GM23338 (cell line): Measurements from ENCODE around the gene ATG9B. TPM values are rescaled to one million over a fixed set of nuclear protein-coding genes. Genes with fewer than 3 reads are reported as not detected.

Source experiments
- ATAC-seq: fragments of 200-7000 bp; cut with Tn5 transposase; 3 replicates; pipeline ENCODE4 v1.9.1; 2020
- DNase-seq: peaks from one replicate; pipeline ENCODE4 v3.0.0-alpha.2; 2015; ENCODE audit warnings: low spot score
- H2AFZ ChIP-seq: fragments of 200-600 bp; sonication (generic); 2 replicates; pipeline ENCODE4 v1.8.0; 2016; ENCODE audit warnings: antibody characterized with exemption, mild to moderate bottlenecking, moderate library complexity
- H3F3A ChIP-seq: fragments of 200-600 bp; sonication (generic); replicated peaks from 2 replicates; pipeline ENCODE4 v1.8.0; 2017; ENCODE audit warnings: antibody characterized with exemption, mixed run types, low read depth
- H3K27ac ChIP-seq: fragments of 200-600 bp; sonication (generic); 2 replicates; pipeline ENCODE4 v1.6.1; 2016; ENCODE audit warnings: low read depth
- H3K27me3 ChIP-seq: fragments of 200-600 bp; sonication (generic); 2 replicates; pipeline ENCODE4 v1.8.0; 2016; ENCODE audit warnings: mild to moderate bottlenecking, mixed run types, moderate library complexity; ENCODE audit not compliant: insufficient read depth
- H3K36me3 ChIP-seq: fragments of 200-600 bp; sonication (generic); 2 replicates; pipeline ENCODE4 v1.8.0; 2016; ENCODE audit warnings: mild to moderate bottlenecking; ENCODE audit not compliant: insufficient read depth
- H3K4me1 ChIP-seq: fragments of 200-600 bp; sonication (generic); 2 replicates; pipeline ENCODE4 v1.8.0; 2016; ENCODE audit warnings: mild to moderate bottlenecking, moderate library complexity; ENCODE audit not compliant: insufficient read depth
- H3K4me2 ChIP-seq: fragments of 200-600 bp; sonication (generic); 2 replicates; pipeline ENCODE4 v1.7.1; 2017; ENCODE audit warnings: mixed run types
- H3K4me3 ChIP-seq: fragments of 200-600 bp; sonication (generic); 2 replicates; pipeline ENCODE4 v1.6.1; 2016; ENCODE audit warnings: mixed run types
- H3K79me2 ChIP-seq: fragments of 200-600 bp; sonication (generic); replicated peaks from 2 replicates; pipeline ENCODE4 v1.8.0; 2017; ENCODE audit warnings: mild to moderate bottlenecking; ENCODE audit not compliant: insufficient read depth
- H3K9me2 ChIP-seq: fragments of 200-600 bp; sonication (generic); 2 replicates; pipeline ENCODE4 v1.8.0; 2017; ENCODE audit not compliant: insufficient read depth
- H4K20me1 ChIP-seq: fragments of 200-600 bp; sonication (generic); replicated peaks from 2 replicates; pipeline ENCODE4 v1.8.0; 2017; ENCODE audit warnings: mild to moderate bottlenecking; ENCODE audit not compliant: insufficient read depth
- H3K27ac Mint-ChIP-seq: 2 replicates; pipeline ENCODE4 v1.8.0; 2020; ENCODE audit warnings: inconsistent platforms, mild to moderate bottlenecking, moderate library complexity, mixed read lengths
- H3K27me3 Mint-ChIP-seq: 3 replicates; pipeline ENCODE4 v1.8.0; 2022; ENCODE audit warnings: low read depth, mild to moderate bottlenecking, moderate library complexity, mixed read lengths, inconsistent platforms; ENCODE audit not compliant: insufficient read depth, poor library complexity
- H3K36me3 Mint-ChIP-seq: 3 replicates; pipeline ENCODE4 v1.8.0; 2021; ENCODE audit warnings: low read depth, mild to moderate bottlenecking, inconsistent platforms, moderate library complexity, mixed read lengths
- H3K4me1 Mint-ChIP-seq: 3 replicates; pipeline ENCODE4 v1.8.0; 2020; ENCODE audit warnings: mild to moderate bottlenecking, inconsistent platforms, mixed read lengths
- H3K4me3 Mint-ChIP-seq: 3 replicates; pipeline ENCODE4 v1.8.0; 2021; ENCODE audit warnings: moderate library complexity, mild to moderate bottlenecking, inconsistent platforms, mixed read lengths
- H3K9me3 Mint-ChIP-seq: 3 replicates; pipeline ENCODE4 v1.8.0; 2020; ENCODE audit warnings: moderate library complexity, mild to moderate bottlenecking, inconsistent platforms, mixed read lengths
- EZH2 ChIP-seq: fragments of 200-600 bp; sonication (generic); IDR thresholded peaks from one replicate; pipeline ENCODE4 v1.8.0; 2017; ENCODE audit warnings: antibody characterized with exemption, mild to moderate bottlenecking, low read depth; ENCODE audit not compliant: unreplicated experiment
- EZH2phosphoT487 ChIP-seq: fragments of 200-600 bp; sonication (generic); IDR thresholded peaks from one replicate; pipeline ENCODE4 v1.8.1; 2018; ENCODE audit warnings: antibody characterized with exemption; ENCODE audit not compliant: unreplicated experiment
- JUNB ChIP-seq: IDR thresholded peaks from one replicate; pipeline ENCODE4 v1.6.1; 2016; ENCODE audit warnings: antibody characterized with exemption; ENCODE audit not compliant: unreplicated experiment
- NANOG ChIP-seq: IDR thresholded peaks from 2 replicates; pipeline ENCODE4 v1.6.1; 2016; ENCODE audit warnings: antibody characterized with exemption, borderline replicate concordance
- POLR2AphosphoS5 ChIP-seq: IDR thresholded peaks from 2 replicates; pipeline ENCODE4 v1.6.1; 2016; ENCODE audit warnings: antibody characterized with exemption, low read depth
- REST ChIP-seq: IDR thresholded peaks from one replicate; pipeline ENCODE4 v1.6.1; 2018; ENCODE audit warnings: antibody characterized with exemption; ENCODE audit not compliant: unreplicated experiment
- STAT1 ChIP-seq: IDR thresholded peaks from one replicate; pipeline ENCODE4 v1.6.1; 2016; ENCODE audit warnings: antibody characterized with exemption; ENCODE audit not compliant: unreplicated experiment
- ZNF114 ChIP-seq: fragments of 250-450 bp; sonication (Bioruptor Pico); IDR thresholded peaks from 2 replicates; pipeline ENCODE4 v1.5.0; 2020; ENCODE audit warnings: mild to moderate bottlenecking, moderate library complexity
- ZNF331 ChIP-seq: fragments of 250-450 bp; sonication (Bioruptor Pico); IDR thresholded peaks from 2 replicates; pipeline ENCODE4 v1.5.0; 2020; ENCODE audit warnings: low read depth, mild to moderate bottlenecking, moderate library complexity
- ZNF462 ChIP-seq: fragments of 250-450 bp; sonication (Bioruptor Pico); IDR thresholded peaks from 2 replicates; pipeline ENCODE4 v1.5.0; 2020; ENCODE audit warnings: mild to moderate bottlenecking, moderate library complexity
- polyA plus RNA-seq: library from polyadenylated mRNA; unstranded; fragments of >200 nt; fragmentation: Nextera tagmentation; extraction: Ambion mirVana; gene quantifications from 2 replicates; pipeline ENCODE4 v1.2.1, GENCODE V29; 2016
- total RNA-seq: library from RNA; depleted of rRNA; stranded (reverse); fragments of >200 nt; shearing (Covaris generic); gene quantifications from 2 replicates; pipeline ENCODE4 v1.2.3, GENCODE V29; 2014
- TF ChIP-seq, protein P1 (sequence below), 2 experiments: fragments of 200-600 bp in 1 of 2; sonication (generic) in 1 of 2; conservative IDR thresholded peaks; 2 replicates each; pipeline versions ENCODE4 v1.5.1 to v1.6.1; 2016 to 2017; ENCODE audit warnings: antibody characterized with exemption in 2 of 2, low read depth in 2 of 2, mild to moderate bottlenecking in 2 of 2, moderate library complexity in 1 of 2

The ATG9B gene
- total and polyA plus RNA-seq, 2 experiments from 2014 or later, result 1.2 to 3.4 TPM

- H3K4me1 Mint-ChIP-seq, result peaks cover 32% of the 10 kb centered on the region
- Histone ChIP-seq H3F3A (peaks cover 15% of the 10 kb centered on the region), H3K4me1 (peaks cover 29% of the 10 kb centered on the region), H3K27me3 (peaks cover 11% of the 10 kb centered on the region; the same call in 1 of the 2 replicates), H3K27ac (no peak overlapping the region), H3K4me2 (no peak overlapping the region), H4K20me1 (no peaks in the 10 kb centered on the region; the same call in 1 of the 2 replicates), H3K36me3 (peaks cover 16% of the 10 kb centered on the region), H2AFZ (no peak overlapping the region), H3K79me2 (peaks cover 11% of the 10 kb centered on the region), H3K4me3 (no peak overlapping the region), H3K9me2 (no peaks in the 10 kb centered on the region)
- ATAC-seq, result no peak
- no peak for DNase-seq
- no peak overlapping the region for H3K4me3 Mint-ChIP-seq
- H3K36me3 Mint-ChIP-seq, result peaks cover 46% of the 10 kb centered on the region
- no peak overlapping the region for H3K27ac Mint-ChIP-seq
- peaks cover 31% of the 10 kb centered on the region for H3K27me3 Mint-ChIP-seq
- TF ChIP-seq EZH2 (no peak), POLR2AphosphoS5 (no peak), JUNB (no peak)
- H3K9me3 Mint-ChIP-seq, result no peaks in the 10 kb centered on the region
These were observed 41.2 kb upstream of the ATG9B start for GRCh38 chr7:151065516-151065915.

DNA sequence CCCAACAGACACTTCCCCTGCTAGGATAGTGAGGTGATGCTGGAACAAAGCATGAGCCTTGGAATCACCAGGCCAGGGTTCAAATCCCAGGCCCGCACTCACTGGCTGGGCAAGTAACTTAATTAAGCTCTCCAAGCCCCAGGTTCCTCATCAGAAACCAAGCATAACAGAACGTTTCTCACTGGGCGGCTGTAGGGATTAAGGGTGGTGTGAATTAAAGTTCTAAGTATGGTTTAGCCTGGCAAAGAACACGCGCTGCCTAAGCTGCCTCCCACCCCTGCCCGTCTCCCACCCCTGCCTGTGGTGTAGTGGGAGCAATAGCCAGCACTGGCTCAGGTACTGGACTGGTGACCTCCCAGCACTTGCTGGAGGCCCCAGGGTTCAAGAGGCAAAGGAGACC is 40.7 kb upstream of the ATG9B start:
- no peak for ATAC-seq
- Mint-ChIP-seq H3K27ac (no peak overlapping the region), H3K27me3 (peaks cover 35% of the 10 kb centered on the region), H3K36me3 (peaks cover 41% of the 10 kb centered on the region), H3K9me3 (no peaks in the 10 kb centered on the region), H3K4me1 (peaks cover 32% of the 10 kb centered on the region), H3K4me3 (no peak overlapping the region)
- H3K9me2 ChIP-seq, result no peaks in the 10 kb centered on the region
- H2AFZ ChIP-seq, result no peak overlapping the region
- no peak overlapping the region for H3K4me3 ChIP-seq
- H3K27ac ChIP-seq, result no peak overlapping the region
- DNase-seq, result no peak
- peaks cover 16% of the 10 kb centered on the region for H3K36me3 ChIP-seq
- peaks cover 29% of the 10 kb centered on the region for H3K4me1 ChIP-seq
- H3K79me2 ChIP-seq, result peaks cover 11% of the 10 kb centered on the region
- H3K4me2 ChIP-seq, result no peak overlapping the region
- no peaks in the 10 kb centered on the region; the same call in 1 of the 2 replicates for H4K20me1 ChIP-seq
- peaks cover 15% of the 10 kb centered on the region for H3F3A ChIP-seq
- H3K27me3 ChIP-seq, result peaks cover 15% of the 10 kb centered on the region; the same call in 1 of the 2 replicates
- TF ChIP-seq REST (no peak), EZH2phosphoT487 (no peak), EZH2 (no peak), ZNF331 (CRISPR knock-in tag) (no peak), ZNF114 (CRISPR knock-in tag) (no peak), STAT1 (no peak), NANOG (no peak), ZNF462 (CRISPR knock-in tag) (no peak)
- TF ChIP-seq, protein P1, sequence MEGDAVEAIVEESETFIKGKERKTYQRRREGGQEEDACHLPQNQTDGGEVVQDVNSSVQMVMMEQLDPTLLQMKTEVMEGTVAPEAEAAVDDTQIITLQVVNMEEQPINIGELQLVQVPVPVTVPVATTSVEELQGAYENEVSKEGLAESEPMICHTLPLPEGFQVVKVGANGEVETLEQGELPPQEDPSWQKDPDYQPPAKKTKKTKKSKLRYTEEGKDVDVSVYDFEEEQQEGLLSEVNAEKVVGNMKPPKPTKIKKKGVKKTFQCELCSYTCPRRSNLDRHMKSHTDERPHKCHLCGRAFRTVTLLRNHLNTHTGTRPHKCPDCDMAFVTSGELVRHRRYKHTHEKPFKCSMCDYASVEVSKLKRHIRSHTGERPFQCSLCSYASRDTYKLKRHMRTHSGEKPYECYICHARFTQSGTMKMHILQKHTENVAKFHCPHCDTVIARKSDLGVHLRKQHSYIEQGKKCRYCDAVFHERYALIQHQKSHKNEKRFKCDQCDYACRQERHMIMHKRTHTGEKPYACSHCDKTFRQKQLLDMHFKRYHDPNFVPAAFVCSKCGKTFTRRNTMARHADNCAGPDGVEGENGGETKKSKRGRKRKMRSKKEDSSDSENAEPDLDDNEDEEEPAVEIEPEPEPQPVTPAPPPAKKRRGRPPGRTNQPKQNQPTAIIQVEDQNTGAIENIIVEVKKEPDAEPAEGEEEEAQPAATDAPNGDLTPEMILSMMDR (conservative IDR thresholded peaks at IDR 0.05; ENCODE audit: low read depth in 2 of 2), result no peak
